GM10248 (cell line): Measurements from ENCODE around the gene HNRNPAB.
"Not testable (repeated sequence)": the region's sequence is repeated elsewhere in the genome, so short reads cannot be mapped to it uniquely, and the experiment has no call there.

ENCODE experiments used
- CTCF ChIA-PET: fragments of 300-600 bp; sonication (Branson Sonifier 250); formaldehyde crosslinking; extraction: SDS; loops from one replicate; lab custom pipeline; 2021; ENCODE audit warnings: antibody characterized with exemption; lab: Yijun Ruan, JAX
- POLR2A ChIA-PET: fragments of 350-650 bp; sonication (Branson Sonifier 250); formaldehyde crosslinking; extraction: SDS; loops from one replicate; lab custom pipeline; 2020; ENCODE audit warnings: antibody characterized with exemption; lab: Yijun Ruan, JAX
- DNase-seq: peaks from one replicate; pipeline ENCODE4 v3.0.0; 2012; ENCODE audit errors: extremely low spot score
- TF ChIP-seq, protein P1 (sequence below): IDR thresholded peaks from 2 replicates; pipeline ENCODE4 v1.5.1; 2012; ENCODE audit warnings: mild to moderate bottlenecking, low read depth; ENCODE audit errors: extremely low read depth, missing control alignments, control extremely low read depth

The HNRNPAB gene

DNA sequence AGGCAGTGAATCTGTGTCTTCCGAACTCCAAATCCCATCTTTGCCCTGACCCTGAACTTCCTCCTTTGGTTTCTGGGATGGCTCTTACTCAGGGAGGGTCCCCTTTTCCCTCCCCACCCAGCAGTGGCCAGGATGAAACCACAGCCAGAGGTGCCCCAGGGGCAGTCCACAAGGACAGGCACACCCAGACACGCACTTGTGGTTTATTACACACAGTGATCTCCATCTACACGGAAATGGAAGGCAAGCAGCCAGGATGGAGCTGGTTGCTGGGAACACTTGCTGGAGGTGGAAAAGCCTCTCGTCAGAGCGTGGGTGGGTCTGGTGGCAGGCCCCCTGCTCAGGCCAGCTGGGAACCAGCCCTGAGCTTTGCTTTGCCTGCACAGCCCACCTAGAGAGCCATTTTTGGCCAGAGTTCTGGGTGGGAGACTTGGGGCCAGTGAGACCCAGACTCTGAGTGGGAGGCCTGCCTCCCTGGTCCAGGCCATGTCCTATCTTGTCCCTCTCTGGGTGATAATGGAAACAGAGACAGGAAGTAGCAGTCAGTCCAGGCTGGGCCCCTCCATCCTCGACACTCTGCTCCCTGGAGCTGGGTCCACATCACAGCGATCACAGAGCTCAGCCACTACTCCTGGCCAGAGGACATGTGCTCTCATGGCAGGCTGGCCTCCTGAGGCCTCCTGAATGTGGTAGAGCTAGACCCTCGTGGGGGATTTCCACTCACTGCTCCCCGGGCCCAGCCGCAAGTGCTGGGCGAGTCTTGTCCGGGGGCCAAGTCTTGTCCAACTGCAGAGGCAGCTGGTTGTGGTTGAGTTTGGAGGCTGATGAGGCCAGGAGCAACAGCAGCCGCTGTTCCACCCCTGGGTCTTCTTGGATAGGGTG, 33.3 kb downstream of the HNRNPAB start:
- no peak for DNase-seq
- ChIA-PET POLR2A (no interaction called here), CTCF (interaction anchor here (1.2 to 1.3 kb wide), 2 partner anchors 13 to 116 kb away, joined by 3 read pairs; no protein-coding TSS in a partner anchor)
- TF ChIP-seq, protein P1, sequence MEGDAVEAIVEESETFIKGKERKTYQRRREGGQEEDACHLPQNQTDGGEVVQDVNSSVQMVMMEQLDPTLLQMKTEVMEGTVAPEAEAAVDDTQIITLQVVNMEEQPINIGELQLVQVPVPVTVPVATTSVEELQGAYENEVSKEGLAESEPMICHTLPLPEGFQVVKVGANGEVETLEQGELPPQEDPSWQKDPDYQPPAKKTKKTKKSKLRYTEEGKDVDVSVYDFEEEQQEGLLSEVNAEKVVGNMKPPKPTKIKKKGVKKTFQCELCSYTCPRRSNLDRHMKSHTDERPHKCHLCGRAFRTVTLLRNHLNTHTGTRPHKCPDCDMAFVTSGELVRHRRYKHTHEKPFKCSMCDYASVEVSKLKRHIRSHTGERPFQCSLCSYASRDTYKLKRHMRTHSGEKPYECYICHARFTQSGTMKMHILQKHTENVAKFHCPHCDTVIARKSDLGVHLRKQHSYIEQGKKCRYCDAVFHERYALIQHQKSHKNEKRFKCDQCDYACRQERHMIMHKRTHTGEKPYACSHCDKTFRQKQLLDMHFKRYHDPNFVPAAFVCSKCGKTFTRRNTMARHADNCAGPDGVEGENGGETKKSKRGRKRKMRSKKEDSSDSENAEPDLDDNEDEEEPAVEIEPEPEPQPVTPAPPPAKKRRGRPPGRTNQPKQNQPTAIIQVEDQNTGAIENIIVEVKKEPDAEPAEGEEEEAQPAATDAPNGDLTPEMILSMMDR: no peak

DNA sequence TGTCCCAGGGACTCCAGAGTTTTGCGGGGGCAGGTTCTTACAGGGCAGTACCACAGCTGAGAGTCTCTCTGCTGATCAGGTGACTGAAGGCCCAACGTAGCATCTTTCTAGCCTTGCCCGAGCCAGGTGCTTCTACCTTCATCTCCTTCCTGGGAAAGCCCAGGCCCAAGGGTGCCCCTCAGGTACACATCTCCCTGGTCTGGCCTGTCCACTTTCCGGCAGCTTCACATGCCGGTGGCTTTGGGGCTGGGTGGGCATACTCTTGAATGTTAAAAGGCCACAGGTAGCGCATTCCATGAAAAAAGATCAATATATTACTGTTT, 33.9 kb downstream of the HNRNPAB start:
- TF ChIP-seq, protein P1: no peak
- ChIA-PET CTCF (interaction anchor here (1.2 to 1.3 kb wide), 2 partner anchors 13 to 117 kb away, joined by 3 read pairs; no protein-coding TSS in a partner anchor), POLR2A (no interaction called here)
- no peak for DNase-seq

DNA sequence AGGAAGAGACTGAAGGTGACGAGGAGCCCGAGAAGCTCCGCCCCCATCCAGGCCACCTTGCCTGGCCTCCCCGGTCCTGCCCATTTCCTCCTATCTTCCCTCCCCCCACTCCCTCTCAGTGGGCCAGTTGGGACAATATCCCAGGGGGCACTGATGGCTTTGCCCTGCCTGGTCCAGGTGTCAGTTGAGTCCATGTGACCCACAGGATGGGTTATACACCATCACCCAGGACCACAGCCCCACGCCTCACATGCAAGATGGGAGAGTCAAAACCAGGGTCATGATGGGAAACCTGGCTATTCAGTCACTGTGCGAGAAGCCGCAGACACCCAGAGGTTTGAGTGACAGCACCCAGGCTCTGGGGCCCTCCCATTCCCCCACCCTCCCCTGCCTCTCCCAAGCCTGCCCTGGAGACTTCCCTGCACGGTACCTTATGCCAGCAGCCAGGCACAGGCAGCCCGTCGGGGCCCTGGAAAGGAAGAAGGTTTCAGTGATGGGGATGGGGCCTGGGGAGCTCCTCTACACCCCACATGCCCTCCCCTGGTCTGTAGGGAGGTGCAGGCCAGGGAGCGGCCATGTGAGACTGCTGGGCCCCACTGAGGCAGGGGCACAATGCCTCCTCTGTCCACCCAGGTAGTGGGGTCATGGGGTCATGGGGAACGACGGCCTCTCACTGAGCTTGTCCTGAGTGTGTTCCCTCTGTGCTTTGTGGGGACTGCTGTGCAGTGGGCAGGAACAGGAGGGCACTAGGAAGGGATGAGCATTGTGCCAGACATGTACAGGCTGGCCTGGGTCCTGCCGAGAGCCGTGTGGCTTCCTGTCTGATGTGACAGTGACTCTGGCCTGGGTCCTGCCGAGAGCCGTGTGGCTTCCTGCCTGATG, 34.6 kb downstream of the HNRNPAB start:
- POLR2A ChIA-PET: no interaction called here
- no peak for DNase-seq
- CTCF ChIA-PET: interaction anchor here (1.0 to 1.3 kb wide), 3 partner anchors 11 to 118 kb away, joined by 3 read pairs; no protein-coding TSS in a partner anchor
- TF ChIP-seq, protein P1: no peak

DNA sequence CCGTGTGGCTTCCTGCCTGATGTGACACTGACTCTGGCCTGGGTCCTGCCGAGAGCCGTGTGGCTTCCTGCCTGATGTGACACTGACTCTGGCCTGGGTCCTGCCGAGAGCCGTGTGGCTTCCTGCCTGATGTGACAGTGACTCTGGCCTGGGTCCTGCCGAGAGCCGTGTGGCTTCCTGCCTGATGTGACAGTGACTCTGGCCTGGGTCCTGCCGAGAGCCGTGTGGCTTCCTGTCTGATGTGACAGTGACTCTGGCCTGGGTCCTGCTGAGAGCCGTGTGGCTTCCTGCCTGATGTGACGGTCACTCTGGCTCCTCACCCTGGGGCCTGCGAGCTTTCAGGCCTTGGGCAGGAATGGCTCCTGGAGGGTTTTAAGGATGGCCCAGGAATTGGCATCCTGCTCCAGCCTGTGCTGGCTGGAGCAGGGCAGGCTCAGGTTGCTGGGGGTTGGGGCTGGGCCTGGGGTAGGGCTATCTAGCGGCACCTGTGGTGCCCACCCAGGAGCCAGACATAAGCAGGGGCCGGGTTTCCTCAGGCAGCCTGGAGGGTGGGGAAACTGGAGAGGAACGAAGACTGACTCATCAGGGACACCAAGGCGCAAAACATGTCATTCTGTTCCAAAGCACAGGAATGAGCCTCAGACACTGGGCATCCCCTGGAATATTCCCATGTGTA, 35.4 kb downstream of the HNRNPAB start:
- CTCF ChIA-PET: interaction anchor here (1.0 kb wide), 1 partner anchor 12 kb away, joined by 3 read pairs; no protein-coding TSS in a partner anchor
- DNase-seq, POLR2A ChIA-PET: not testable (repeated sequence)

DNA sequence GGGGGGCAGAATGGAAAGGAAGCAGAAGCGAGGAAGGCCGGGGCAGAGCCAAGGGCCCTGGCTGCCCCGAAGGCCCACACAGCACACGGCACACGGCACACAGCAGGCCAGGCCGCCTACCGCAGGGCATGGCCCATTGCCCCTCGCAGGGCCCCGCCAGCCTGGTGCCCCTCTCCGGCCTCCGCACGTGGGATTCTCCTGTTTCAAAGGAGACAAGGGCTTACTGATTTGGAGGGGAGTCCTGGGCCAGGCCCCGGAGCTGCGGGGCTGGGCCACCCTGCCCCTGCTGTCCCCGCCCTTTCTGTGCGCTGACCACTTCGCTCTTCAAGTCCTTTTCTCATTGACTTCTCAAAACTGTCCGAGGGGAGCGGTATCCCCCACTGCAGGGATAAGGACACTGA, 36.0 kb downstream of the HNRNPAB start:
- CTCF ChIA-PET: interaction anchor here (1.2 kb wide), 1 partner anchor 10 kb away, joined by 3 read pairs; no protein-coding TSS in a partner anchor
- no peak for DNase-seq
- POLR2A ChIA-PET: no interaction called here
- TF ChIP-seq, protein P1: no peak

DNA sequence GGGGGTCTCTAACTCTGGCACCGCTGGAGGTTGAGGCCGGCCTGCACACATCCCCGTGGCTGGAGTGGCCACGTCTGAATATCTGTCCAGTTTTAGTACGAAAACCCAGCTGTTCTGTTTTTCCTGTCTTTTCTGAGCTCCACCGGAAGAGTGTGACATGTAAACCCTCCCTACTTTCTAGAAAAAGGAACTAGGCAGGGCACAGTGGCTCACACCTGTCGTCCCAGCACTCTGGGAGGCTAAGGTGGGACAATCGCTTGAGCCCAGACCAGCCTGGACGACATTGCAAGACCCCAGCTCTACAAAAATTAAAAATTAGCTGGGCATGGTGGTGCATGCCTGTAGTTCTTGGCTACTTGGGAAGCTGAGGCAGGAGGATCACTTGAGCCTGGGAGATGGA, 36.4 kb downstream of the HNRNPAB start:
- ChIA-PET CTCF (interaction anchor here (1.2 kb wide), 1 partner anchor 10 kb away, joined by 3 read pairs; no protein-coding TSS in a partner anchor), POLR2A (interaction anchor here (0.6 to 0.9 kb wide), 2 partner anchors 9 to 369 kb away, joined by 3 to 5 read pairs; no protein-coding TSS in a partner anchor)
- no peak for DNase-seq
- TF ChIP-seq, protein P1: no peak
